Pericardium fibroblast (primary cell): Measurements from ENCODE around the gene ITPR3. TPM values are rescaled to one million over a fixed set of nuclear protein-coding genes. Genes with fewer than 3 reads are reported as not detected.

ENCODE experiments used
- total RNA-seq: library from RNA; depleted of rRNA; stranded (reverse); fragments of >200 nt; gene quantifications from 2 replicates; pipeline ENCODE4 v1.2.3, GENCODE V29; 2015

Gene ITPR3
- total RNA-seq, result 15.9 and 27.5 TPM in 2 replicates

DNA sequence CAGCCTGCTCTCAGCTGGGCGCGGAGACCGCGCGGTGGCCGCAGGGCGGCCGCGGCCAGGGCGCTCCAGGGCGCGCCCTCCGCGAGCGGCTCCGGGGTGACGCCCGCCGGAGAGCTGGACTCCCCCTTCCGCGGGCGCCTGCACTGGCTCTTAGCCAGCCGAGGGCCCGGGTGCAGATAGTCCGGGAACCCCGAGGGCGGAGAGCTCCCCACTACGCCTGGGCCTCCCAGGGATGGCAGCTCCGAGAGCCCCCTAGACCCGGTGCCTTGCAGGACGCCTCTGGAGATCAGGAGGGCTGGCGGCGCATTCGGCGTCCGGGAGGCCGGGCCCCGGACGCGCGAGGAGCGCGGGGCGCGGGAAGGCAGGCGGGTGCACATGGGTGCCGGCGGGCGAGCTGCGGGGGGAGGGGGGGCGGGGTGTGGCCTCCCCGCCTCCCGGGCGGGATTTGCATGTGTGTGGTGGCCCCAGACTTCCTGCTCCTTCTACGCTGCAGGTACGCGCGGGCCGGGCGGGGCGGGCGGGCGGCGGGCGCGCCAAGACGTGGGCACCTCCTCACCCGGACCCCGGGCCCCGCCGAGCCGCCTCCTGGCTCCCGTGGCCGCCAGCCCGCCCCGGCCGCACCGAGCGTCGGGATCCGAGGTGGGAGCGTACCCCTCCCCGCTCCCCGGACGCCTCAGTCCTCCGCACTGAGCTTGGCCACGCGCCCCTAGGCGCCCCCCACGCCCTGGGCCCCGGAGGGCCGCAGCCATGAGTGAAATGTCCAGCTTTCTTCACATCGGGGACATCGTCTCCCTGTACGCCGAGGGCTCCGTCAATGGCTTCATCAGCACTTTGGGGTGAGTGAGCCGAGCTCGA lies at the start of gene ITPR3:
Gene ITPR3 (plus strand): TSS at position 467 of the 855 bp plus-strand sequence. CDS start 281 bp downstream, at position 748.

DNA sequence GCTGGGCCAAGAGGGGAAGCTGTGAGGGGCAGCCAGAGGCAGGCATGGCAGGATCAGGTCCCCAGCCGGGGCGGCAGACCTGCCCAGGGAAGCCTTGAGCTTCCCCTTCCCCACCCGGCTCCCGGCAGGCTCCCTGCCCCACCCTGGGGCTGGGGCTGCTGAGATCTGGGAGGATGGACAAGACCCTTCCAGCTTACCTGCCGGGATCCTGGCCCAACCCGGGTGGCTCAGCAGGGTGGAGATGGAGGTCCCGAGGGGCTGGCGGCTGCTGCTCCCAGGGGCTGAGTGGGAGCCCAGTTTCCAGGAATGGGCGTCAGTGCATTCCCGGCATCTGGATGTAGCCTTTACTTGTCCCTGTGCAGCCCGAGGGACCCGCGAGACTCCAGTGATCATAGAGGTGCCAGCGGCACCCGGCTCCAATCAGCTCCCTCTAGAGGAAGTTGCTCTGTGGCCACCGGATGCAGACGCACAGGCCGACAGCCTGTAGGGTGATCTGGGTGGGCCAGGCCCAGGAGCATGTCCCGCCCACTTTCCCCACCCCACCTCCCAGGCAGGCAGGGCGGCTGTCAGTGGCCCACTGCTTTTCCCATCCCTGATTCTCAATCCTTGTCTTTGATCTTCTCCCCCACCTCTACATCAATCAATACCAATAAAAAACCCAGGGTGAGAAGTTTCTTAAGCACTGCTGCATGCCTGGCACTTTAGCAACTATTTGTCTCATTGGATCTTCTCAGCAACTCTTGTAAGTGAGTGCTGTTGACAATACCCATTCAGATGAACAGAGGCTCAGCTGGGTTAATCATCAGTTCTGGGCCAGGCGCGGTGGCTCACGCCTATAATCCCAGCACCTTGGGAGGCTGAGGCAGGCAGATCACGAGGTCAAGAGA lies 41.1 kb upstream of the ITPR3 start, which contains the start of gene BAK1:
Gene BAK1 (minus strand): TSS at position 449 of the 887 bp plus-strand sequence. CDS start 2,672 bp downstream, outside the sequence.

DNA sequence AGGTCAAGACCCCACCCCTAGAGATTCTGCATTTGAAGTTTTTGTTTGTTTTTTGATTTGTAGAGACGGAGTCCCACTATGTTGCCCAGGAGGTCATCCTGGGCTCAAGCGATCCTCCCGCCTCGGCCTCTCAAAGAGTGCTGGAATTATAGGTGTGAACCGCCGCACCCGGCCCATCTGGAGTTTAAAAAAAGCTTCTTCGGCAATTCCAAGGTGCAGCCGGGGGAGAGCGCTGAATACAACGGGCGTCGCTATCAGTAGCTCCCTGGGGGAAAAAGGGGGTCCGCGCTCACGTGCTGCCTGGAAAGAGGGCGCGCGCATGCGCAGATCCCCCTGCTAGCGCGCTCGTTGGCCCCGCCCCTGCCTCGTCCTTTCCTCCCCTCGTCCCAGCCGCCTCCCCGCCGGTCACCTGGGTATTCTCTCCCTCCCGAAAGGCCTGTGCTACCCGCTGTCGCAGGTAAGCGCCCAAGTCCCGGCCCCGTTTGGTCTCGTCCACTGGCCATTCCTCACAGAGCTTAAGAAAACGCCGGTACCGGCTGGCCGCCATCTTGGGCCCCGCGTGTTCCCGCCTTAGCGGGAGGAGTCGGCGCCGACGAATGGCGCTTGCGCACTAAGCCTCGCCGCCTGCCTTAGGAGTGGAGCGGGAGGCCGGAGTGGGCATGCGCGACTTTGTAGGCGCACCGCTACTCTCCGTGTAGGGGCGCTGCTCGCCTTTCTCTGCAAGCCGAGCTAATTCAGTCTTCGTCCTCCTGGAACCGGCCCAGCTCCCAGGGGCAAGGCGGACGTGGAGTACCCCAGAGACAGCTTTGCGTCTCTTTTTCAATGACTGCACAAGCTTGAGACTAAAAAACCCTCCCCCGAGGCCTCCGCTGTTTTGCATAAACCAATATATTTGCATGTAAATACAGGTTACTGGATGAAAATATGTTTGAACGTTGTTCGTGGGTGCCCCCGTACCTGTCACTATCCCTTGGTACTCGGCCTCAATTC lies 90.3 kb downstream of the ITPR3 start, which contains the start of gene UQCC2:
Gene UQCC2 (minus strand): TSS at position 561 of the 990 bp plus-strand sequence. CDS start 14 bp downstream, at position 547.

Other genes starting within 250 kb of the ITPR3 start
- gene KIFC1, start 229.5 kb upstream of the ITPR3 start, total RNA-seq, result 0.47 and 1.3 TPM in 2 replicates
- gene PHF1, start 210.3 kb upstream of the ITPR3 start, total RNA-seq, result 24.5 and 29.9 TPM in 2 replicates
- gene CUTA, start 203.2 kb upstream of the ITPR3 start, total RNA-seq, result 174 and 180 TPM in 2 replicates
- gene SYNGAP1, start 201.3 kb upstream of the ITPR3 start, total RNA-seq, result 2.6 and 6.2 TPM in 2 replicates
- gene ZBTB9, start 166.7 kb upstream of the ITPR3 start, total RNA-seq, result 1.4 and 4.1 TPM in 2 replicates
- gene BAK1, start 41.0 kb upstream of the ITPR3 start, total RNA-seq, result 5.9 and 14.5 TPM in 2 replicates
- gene UQCC2, start 90.4 kb downstream of the ITPR3 start, total RNA-seq, result 22.6 and 33.8 TPM in 2 replicates
- 0.43 and 2.3 TPM in 2 replicates for gene IP6K3, start 125.6 kb downstream of the ITPR3 start, total RNA-seq
- 35.2 and 46.9 TPM in 2 replicates for gene LEMD2, start 167.8 kb downstream of the ITPR3 start, total RNA-seq
- gene MLN, start 182.7 kb downstream of the ITPR3 start, total RNA-seq, result not detected in 2 replicates